Stimulated activated CD8-positive, alpha-beta memory T cell treated with anti-CD3 and anti-CD28 coated beads, Interleukin-7, amount 100 ng/mL, for 48 hours (primary cell): ENCODE measurements around the gene FOXP1.
A peak's percentile ranks its signal among the peaks of the same experiment; 100 is the strongest.

Experiments used
- DNase-seq, 2 donors: peaks; one replicate each; pipeline ENCODE4 v3.0.0-alpha.2; 2020; ENCODE audit warnings: low read depth in 1 of 2; ENCODE audit errors: extremely low read depth in 1 of 2

FOXP1 gene

DNA sequence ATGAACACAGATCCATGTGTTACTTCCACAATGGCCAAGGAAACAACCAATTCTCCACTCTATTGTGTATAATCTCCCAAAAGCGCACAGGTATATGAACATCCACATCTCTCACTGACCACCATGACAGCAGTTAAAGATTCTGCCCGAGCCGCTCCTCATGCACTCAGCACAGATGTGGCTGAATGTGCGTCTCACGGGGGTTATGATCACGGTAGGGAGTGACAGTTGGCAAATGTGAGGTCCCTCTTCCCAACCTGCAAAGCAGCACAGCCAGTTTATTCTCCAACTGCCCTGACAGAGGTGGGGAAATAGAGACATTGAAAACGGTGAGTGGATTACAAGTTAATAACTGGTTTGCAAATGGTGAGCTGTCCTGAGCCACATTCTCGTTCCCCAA lies 17.6 kb downstream of the FOXP1 start:
- no peak for DNase-seq

DNA sequence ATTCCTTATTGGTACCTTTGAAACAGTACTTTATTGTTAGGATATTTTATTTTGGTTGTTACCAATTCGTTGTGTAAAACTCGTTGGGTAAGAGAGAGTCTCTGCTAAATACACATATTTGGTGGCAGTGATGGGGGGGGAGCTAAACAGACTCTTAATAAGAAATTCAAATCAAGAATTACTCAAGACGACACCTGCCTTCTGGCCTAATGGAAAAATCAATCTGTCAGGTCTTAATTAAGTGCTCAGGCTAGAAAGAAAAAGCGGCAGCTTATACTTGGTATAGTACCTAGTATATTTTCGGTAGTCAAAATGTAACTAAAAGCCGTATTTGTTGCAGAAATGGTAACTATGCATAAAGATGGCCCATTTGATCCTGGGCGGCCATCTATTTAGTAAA lies 18.2 kb downstream of the FOXP1 start:
- DNase-seq = no peak

DNA sequence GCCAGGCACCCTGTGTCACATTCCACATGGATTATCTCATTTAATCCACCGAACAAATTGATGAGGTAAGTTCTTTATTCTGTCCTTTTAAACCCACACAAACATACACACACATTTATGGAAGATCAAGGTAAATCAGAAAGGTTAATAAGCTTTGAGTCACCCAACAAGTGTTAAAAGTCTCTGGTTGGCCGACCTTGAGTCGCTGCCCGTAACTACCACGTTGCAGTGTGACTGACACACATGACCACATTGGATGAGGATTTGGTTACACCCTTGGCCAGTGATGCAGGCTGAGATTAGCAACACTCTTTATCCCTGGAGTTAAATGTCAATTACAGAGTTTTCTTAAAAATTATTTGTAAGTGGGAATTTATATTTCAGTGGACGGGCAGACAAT lies 19.2 kb downstream of the FOXP1 start:
- DNase-seq = no peak

DNA sequence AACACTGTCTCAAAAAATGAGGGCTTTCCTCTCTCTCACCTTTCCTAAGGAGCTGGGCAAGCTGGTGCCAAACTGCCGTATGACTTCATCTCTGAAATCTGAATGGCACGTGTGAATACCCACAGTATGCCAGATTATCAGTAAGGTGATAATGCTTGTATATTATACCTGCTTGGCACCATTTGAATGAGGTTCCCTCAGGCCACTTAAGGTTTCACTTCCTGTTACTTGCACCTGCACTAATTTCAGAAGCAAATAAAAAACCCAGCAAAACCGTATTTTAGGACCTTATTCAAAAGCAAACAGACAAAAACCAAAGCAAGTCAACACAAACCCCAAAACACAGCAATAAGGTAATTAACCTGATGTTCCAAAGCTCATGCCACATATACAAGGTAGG lies 19.7 kb downstream of the FOXP1 start:
- no peak for DNase-seq

DNA sequence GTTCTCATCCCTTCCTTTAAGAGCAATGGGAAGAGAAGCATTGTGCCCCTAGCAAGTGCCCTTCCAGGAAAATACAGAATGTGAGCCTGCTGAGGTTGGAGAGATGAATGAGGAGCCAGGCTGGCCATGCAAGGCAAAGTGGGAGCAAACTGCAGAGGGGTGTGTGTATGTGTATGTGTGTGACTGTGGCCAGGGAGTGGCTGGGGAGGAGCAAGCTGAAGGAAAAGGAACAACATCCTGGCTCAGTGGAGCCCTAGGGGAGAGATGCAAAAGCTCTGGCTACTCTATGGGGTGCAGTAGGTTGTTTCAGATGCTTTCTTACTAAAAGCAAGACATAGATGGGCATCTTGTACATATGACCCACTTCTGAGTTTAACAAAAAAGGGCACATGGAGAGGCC lies 20.6 kb downstream of the FOXP1 start:
- no peak for DNase-seq

DNA sequence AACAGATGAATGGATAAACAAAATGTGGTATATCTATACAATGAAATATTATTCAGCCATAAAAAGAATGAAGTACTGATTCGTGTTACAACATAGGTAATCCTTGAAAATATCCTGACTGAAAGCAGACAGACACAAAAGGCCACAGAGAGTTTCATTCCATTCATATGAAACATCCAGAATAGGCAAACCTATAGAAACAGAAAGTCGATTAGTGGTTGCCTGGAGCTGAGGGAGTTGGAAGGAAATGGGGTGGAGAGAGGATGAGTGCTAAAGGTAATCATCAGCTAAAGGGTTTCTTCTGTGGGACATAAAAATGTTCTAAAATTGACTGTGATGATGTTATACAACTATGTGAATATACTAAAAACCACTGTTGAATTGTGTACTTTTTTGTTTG lies 22.9 kb downstream of the FOXP1 start:
- no peak for DNase-seq

DNA sequence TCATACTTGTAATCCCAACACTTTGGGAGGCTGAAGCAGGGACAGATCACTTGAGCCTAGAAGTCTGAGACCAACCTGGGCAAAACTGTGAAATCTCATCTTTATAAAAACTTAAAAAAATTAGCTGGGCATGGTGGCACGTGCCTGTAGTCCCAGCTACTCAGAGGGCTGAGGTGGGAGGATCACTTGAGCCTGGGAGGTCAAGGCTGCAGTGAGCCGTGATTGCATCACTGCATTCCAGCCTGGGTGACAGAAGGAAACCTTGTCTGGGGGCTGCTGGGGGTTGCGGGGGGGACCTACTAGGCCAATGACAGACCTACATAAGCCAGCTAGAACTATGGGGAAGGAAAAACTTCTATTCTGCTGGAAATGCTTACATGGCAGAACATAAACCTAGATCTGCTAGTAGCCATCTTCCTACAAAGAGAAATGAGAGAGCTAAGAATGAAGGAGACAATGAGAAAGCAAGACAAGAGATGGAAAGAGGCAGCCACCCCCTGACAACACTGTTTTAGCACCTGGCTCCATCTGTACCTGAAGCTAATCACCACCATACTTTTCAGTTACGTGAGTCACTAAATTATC lies 23.9 kb downstream of the FOXP1 start:
- no peak for DNase-seq

DNA sequence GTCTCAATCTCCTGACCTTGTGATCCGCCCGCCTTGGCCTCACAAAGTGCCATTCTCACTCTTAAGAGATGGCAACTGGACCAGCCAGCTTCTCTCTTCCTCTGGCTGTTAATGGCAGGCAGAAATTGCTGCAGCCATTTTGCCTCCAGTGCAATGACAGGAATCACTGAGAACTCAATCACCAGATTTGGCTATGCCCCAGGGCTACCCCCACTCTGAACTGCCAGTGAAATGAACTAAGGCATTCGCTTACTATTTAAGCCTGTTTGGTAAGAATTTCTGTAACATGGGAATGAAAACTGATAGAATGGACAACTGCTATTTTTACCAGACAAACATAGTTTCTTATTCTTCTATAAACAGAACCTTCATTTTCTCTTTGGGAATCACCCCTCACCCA lies 24.5 kb downstream of the FOXP1 start:
- no peak for DNase-seq

DNA sequence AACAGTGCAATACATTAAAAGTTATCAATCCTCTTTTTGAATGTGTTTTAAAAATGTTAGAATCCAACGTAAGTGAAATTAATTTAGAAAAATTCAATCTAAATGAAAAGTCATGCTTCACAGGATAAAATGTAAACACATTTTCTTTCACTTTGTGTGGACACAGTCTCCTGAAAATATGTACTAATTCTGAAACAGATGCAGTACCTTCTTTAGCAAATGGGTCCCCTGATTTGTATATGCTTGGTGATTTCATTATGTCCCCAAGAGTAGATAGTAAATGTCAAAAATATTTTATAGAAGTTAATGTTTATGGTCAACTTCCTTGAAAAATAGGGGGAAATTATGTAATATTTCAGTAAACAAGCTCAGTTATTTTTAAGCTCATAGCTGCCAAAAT lies 28.9 kb downstream of the FOXP1 start:
- DNase-seq = no peak

DNA sequence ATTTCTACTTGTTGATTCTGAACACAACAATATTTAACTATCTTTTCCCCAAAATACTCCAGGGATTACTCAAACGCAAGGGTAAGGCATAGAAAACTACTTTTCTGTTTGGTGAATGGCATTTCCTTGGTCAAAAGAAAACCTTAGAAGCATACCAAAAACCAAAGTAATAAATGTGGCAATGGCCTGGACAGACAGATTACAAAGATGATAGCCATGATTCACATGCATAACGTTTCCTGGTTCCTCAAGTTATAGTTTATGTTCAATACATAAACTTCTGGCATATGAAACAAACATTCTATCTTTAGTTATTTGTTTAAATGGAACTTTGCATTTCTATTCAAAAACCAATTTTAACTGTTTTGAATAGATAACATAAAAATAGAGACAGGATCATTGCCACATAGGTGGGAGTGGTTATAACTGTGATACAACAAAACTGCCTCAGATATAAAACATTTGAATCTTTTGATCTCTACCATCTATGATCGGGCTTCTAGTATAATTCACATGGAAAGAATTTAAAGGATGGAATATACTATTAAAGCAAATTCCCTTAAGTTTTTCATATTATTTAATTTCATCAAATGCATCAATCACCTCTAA lies 32.1 kb downstream of the FOXP1 start:
- no peak for DNase-seq

DNA sequence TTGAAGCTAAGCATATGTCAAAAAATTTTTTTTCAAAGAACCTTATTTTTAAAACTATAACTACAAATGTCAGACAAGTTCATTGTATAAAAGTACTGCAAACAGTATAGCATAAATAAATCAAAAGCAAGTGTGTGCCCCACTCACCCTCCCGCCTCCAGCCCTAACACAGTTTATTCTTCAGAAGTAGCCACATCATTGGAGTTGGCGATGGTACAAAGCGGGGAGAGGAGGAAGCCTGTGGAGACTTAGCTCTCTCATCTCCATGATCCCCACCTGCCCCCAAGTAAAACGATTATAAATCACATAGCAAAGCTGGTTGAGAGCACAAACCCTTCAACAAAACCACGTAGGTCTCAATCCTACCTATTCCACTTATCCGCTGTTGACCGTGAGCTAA lies 33.6 kb downstream of the FOXP1 start:
- DNase-seq = no peak

DNA sequence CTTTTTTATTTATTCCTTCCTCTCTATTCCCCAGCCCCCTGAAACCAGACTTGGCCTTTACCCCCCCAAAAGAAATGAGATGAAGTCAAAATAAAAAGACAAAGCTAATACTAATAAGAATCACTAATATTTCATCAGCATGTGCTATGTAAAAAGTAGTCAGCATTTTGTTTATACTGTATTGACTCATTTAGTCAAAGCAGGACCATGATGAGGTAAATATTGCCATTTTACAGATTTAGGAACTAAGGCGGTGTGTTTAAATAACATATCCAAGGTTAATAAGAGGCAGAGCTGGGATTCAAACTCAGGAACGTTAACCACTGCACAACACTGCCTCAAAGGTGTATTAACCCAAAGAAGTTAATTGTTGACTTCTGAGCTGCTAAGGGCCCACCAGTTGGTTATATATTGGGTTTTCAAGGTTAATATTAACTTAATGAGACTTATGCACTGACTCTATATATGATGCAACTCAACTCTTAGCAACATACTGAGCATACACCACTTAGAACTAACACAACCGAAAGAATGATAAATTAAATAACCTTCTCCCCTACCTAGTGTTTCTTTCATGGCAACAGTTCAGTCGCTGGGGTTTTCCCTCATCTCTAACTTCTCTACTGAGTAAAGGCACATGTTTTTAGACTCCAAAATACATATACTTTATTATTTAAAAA lies 34.7 kb downstream of the FOXP1 start:
- no peak for DNase-seq

DNA sequence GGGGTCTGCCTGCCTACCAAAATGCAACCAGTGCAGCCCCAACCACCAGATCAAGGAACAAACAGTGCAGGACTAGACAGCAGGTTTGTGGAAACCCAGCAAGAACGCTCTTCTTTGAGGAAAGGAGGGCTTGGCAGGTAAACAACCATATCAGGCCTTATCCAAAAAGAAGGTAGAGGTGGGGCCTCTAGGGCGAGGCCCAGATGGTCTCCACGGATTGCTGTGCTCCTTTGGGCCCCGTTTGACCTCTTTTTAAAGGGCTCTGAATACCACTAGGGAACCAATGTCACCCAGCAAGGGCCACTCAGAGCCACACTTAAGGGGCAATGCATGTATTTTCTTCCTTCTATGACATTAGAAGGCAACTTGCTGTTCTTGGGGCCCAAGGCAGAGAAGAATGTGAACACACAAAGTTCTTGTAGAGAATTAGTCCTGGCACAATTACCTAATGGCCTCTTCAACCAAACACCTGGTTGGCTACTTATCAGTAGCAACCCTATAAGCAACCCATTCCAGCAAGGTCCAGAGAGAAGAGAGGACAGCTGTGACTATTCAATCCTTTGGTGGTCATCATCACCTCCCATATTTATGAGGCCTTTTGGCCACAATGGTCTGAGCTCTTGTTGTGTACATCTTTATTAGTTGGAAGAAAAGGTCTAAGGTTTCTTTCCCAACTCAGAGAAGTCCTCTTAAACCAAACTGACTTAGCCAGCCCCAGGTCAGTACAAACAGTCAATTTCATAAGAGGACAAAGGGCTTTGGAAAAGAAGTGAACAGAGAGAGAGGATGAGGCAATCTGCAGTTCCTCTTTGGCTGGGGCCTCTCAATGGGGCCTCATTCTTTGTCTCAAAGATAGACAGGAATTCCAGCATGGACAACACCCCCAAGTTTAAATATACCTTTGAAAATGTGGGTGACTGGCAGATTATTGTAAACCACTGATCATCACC lies 36.0 kb downstream of the FOXP1 start:
- no peak for DNase-seq

DNA sequence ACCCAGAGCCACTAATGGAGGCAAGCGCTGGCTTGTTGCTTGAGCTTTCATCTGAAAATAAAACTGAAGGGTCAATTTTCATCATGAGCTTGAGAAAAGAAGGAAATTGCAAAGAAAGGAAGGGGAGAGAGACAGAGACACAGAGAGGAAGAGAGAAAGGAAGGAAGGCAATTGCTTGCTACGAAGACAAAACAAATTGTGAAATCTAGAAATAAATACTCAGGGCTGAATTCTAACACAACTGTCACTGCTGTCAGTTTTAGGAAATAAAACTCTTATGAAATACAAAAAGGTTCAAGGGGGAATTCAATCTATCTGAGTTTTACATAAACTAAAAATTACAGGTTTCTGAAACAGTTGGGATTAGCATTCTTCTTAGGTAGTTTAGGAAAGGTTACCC lies 36.7 kb downstream of the FOXP1 start:
- DNase-seq = no peak

DNA sequence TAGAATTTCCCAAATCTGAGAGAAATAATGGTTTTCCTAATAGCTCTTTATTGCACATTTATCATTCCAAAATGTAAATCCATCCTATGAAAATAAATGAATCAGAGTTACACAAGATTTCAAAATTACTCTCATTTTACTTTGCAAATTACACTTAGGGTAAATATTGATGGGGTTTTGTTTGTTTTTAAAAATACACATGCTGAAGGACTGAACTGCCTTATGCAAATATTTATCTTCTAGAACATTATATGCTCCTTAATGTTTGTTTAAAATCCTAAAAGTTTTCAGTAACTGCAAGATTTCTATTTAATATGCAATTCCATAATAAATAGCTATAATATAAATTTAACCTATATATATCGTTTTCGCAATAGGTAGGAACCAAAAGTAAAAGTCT lies 38.2 kb downstream of the FOXP1 start:
- DNase-seq = no peak

DNA sequence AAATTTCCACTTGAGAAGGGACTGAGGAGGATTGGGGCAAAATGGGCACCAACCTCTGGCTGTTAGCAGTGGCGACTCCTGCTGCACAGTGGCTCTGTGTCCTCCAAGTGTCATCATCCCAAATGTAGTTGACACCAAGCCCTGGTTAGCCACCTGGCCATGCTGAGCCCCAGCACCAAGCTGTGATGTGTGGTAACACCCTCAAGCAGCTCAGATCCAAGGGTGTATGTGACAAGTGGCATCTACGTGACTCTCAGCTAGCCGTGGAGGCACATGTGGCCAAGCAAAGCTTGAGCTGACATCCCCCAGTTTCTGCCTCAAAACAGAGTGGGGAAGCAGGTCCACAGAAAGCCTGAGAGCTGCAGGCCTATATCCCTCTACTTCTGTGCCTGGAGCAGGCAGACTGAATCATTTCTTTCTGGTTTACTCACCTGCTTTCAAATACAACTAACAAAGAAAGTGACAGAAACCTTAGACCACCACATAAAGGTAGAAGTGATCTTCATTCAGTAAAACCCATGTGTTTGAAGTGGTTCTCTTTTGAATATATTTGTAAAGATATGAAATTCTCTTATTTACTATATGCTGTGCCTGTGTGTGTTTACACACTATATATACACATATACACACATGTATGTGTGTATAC lies 40.0 kb downstream of the FOXP1 start:
- DNase-seq = peak in 1 of 2 donors; percentile 29

DNA sequence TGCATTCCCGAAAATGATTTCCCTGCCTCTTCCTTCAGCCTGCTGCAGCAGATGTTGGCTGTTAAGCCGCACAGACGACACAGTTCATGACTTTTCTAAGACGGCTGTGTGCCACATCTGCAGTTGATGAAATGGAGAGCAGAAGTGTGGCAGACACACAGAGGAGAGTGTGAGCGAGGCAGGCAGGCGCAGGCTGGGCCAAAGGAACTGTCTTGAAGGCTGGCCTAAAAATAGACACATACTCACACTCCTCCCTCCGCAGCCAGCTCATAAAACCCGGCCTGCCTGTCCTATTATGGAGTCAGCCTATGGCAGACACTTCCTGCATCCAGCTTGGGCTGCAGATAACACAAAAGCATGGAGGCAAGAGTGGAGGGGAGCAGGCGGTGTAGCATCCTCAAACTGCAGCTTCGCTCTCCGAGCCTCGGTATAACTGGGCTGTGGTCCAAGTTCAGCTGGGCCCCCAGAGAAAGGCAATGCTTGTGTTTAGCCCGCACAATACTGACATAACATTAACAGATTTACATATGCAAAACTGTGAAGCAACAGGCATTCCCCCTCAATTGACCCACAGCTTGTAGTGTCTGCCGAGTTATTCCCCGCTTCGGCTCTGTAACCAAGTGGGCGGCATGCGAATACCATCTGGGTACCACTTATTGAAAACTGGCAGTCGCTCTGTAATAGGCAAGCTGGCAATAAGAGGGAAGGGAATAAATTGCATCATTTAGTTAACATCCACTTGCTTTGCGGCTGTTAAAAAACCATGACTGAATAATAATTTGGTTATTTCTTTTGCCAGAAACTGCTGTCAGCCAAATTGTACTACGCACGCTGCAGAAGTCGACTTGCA lies 40.8 kb downstream of the FOXP1 start:
- no peak for DNase-seq

DNA sequence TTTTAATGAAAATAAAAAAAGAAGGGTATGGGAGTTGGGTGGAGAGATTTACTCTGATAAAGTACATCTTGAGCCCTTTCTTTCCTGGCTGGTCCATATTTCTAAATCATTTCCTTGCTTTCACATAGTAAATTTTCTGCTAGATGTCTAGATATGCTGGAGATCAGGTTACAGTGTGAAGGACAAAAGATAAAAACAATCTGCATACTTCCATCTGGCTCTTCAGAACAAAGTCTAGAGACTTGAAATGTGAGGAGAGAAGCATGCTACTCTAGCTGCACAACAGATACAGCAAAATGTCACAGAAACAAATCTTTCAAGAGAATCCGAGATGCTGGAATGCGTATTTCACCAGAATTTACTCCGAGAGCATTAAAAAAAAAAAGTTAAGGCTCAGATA lies 42.2 kb downstream of the FOXP1 start:
- no peak for DNase-seq

DNA sequence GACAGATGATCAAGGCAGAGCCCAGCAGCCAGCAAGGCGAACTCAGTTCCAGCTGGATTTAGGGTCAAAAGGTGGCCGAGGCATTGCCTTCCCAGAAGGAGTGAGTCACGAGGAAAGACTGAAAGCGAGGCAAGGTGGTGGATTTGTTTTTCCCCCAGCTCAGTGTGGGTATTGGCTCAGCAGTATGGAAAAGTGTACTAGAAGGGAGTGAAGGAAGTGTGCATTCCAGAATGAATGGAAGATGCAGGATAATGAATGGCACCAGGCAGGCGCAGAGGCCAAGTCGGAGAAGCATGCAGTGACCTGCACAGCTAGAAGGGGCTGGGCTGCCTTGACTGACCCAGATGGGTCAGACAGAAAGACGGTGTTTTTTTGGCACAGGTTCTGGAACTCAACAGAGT lies 46.3 kb downstream of the FOXP1 start:
- DNase-seq = no peak

DNA sequence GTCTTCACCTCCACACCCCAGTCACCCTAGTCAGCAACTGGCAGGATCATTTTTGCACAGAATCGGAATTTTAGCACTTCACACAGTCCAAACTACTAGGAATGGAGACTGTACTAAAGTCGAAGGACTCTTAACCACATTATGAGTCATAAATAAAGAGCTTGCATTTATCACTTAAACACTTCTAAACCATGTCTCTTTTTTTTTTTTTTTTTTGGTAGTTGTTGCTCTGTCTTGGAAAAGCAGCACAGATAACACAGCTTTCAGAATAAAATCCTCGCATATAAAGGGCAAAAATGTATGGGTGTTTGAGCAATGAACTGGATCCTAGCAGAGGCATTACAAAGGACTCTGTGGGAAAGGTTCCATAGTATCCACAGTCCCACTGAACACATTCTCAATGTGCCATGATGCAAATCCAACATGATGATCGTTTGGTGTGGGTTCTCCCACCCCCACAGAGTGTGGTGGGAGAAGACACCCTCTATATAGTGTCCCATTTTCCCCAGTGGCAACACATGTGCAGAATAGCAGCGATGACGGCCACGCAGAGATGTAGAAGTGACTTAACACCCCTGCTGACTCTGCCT lies 47.1 kb downstream of the FOXP1 start:
- no peak for DNase-seq
